Thoracic aorta (tissue), 2 donors: ENCODE results near the gene RBM46. TPM values are rescaled to one million over a fixed set of nuclear protein-coding genes. Genes with fewer than 3 reads are reported as not detected.

Experiments used
- ATAC-seq: fragments of 150-250 bp; one replicate; pipeline ENCODE4 v1.8.0; 2017; ENCODE audit warnings: low read depth; ENCODE audit not compliant: insufficient number of reproducible peaks, low FRiP score
- DNase-seq: peaks from one replicate; pipeline ENCODE4 v3.0.0-alpha.2; 2020; ENCODE audit warnings: low spot score
- H3K27ac ChIP-seq, 2 donors: fragments of 200-600 bp; sonication (generic); 1 replicate in 1 of 2; 2 replicates in 1 of 2; pipeline ENCODE4 v1.5.1; 2016; ENCODE audit warnings: mild to moderate bottlenecking in 2 of 2, moderate library complexity in 2 of 2
- H3K27me3 ChIP-seq: fragments of 200-600 bp; sonication (generic); replicated peaks from 2 replicates; pipeline ENCODE4 v1.6.0; 2016; ENCODE audit warnings: mild to moderate bottlenecking; ENCODE audit not compliant: insufficient read depth
- H3K36me3 ChIP-seq: fragments of 200-600 bp; sonication (generic); one replicate; pipeline ENCODE4 v1.5.1; 2016
- H3K4me1 ChIP-seq, 2 donors: fragments of 200-600 bp; sonication (generic); 1 replicate in 1 of 2; 2 replicates in 1 of 2; pipeline versions ENCODE4 v1.5.1 to v1.6.0; 2016; ENCODE audit warnings: low read depth in 2 of 2, mild to moderate bottlenecking in 1 of 2; ENCODE audit not compliant: control insufficient read depth in 1 of 2
- H3K4me3 ChIP-seq: fragments of 200-600 bp; sonication (generic); 2 replicates; pipeline ENCODE4 v1.5.1; 2016; ENCODE audit warnings: mild to moderate bottlenecking
- H3K9me3 ChIP-seq: fragments of 200-600 bp; sonication (generic); 2 replicates; pipeline ENCODE4 v1.5.1; 2016
- CTCF ChIP-seq: fragments of 200-600 bp; sonication (generic); IDR thresholded peaks from one replicate; pipeline ENCODE4 v1.5.1; 2019; ENCODE audit warnings: antibody characterized with exemption
- total RNA-seq, 2 donors: library from RNA; depleted of rRNA; stranded (reverse); fragments of >200 nt; gene quantifications; one replicate each; pipeline versions ENCODE4 v1.1.0 to v1.2.3, GENCODE V29; 2016

Gene RBM46
- total RNA-seq, 2 donors from 2014 or later, result not detected

- Histone ChIP-seq H3K27me3 (no peaks in the 10 kb centered on the region), H3K36me3 (no peaks in the 10 kb centered on the region), H3K4me3 (no peak overlapping the region), H3K4me1 (no peaks in the 10 kb centered on the region), H3K27ac (no peak overlapping the region), H3K9me3 (no peaks in the 10 kb centered on the region)
- no peak for DNase-seq
- ATAC-seq, result no peak
- no peak for TF ChIP-seq CTCF
These were observed 866 bp downstream of the RBM46 start for GRCh38 chr4:154781983-154782293.

- Histone ChIP-seq H3K4me1 (no peaks in the 10 kb centered on the region), H3K27ac (no peak overlapping the region), H3K9me3 (no peaks in the 10 kb centered on the region), H3K4me3 (peak overlapping the region; percentile 32), H3K36me3 (no peaks in the 10 kb centered on the region), H3K27me3 (no peaks in the 10 kb centered on the region)
- DNase-seq (no peak), ATAC-seq (no peak)
- TF ChIP-seq CTCF, result peak; percentile 57
These were observed 26.1 kb downstream of the RBM46 start for GRCh38 chr4:154807042-154807630.

DNA sequence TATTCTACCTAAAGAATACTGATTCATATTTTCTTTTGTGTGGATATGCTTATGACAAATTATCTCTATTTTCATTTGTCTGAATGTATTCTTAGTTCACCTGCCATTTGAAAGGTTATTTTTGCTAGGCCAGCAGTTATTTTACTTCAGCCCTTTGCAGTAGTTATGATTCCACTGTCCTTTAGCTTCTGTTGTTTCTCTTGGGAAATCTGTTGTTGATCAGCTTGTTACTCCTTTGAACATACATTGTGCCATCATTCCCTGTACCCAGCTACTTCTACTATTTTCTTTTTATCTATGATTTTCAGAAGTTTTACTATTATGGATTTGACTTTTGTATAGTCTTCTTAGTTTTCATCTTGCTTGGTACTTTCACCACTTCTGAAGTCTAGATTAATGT lies 37.2 kb downstream of the RBM46 start:
- ATAC-seq (no peak), DNase-seq (no peak)
- no peaks in the 10 kb centered on the region for H3K4me1 ChIP-seq
- H3K27me3 ChIP-seq, result no peaks in the 10 kb centered on the region
- no peak overlapping the region for H3K27ac ChIP-seq
- no peak overlapping the region for H3K4me3 ChIP-seq
- no peaks in the 10 kb centered on the region for H3K36me3 ChIP-seq
- no peaks in the 10 kb centered on the region for H3K9me3 ChIP-seq
- no peak for TF ChIP-seq CTCF

GRCh38 chr4:154822775-154823174 lies 41.7 kb downstream of the RBM46 start:
- Histone ChIP-seq H3K36me3 (no peaks in the 10 kb centered on the region), H3K27ac (no peak overlapping the region), H3K4me1 (no peaks in the 10 kb centered on the region), H3K4me3 (no peak overlapping the region), H3K9me3 (no peaks in the 10 kb centered on the region), H3K27me3 (no peaks in the 10 kb centered on the region)
- ATAC-seq (no peak), DNase-seq (no peak)
- no peak for TF ChIP-seq CTCF

DNA sequence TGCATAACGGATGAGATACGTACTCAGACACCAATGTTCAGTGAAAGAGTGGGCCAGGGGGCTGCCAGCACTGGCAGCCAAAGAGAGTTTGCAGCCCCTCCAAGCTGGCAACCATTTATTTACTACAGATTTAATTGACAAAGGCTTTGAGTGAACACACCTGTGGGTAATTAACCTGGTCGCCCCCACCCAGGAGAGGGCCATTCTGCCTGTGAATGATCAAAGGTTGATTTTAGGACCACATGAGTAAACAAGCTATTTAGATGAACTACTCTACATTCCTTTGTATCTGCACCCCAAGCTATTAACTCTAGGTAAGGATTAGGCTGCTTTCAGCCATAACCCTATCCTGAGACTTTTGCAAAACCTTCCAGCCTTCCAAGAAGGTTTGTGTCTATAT lies 55.0 kb downstream of the RBM46 start:
- no peak overlapping the region for H3K27ac ChIP-seq
- no peak for ATAC-seq
- H3K4me1 ChIP-seq, result no peaks in the 10 kb centered on the region
- no peak overlapping the region for H3K4me3 ChIP-seq
- H3K9me3 ChIP-seq, result no peaks in the 10 kb centered on the region
- no peaks in the 10 kb centered on the region for H3K36me3 ChIP-seq
- DNase-seq, result no peak
- no peaks in the 10 kb centered on the region for H3K27me3 ChIP-seq
- no peak for TF ChIP-seq CTCF
